BLaER1 (cell line): ENCODE measurements around the gene NCAPD2.
A peak's percentile ranks its signal among the peaks of the same experiment; 100 is the strongest.

Source experiments
- H3K27ac ChIP-seq: shearing (Covaris generic); formaldehyde crosslinking; 2 replicates; pipeline ENCODE4 v1.8.1; 2022
- H3K27me3 ChIP-seq: shearing (Covaris generic); formaldehyde crosslinking; 2 replicates; pipeline ENCODE4 v1.8.1; 2022
- H3K36me3 ChIP-seq: shearing (Covaris generic); formaldehyde crosslinking; 2 replicates; pipeline ENCODE4 v1.8.1; 2022
- H3K4me1 ChIP-seq: shearing (Covaris generic); formaldehyde crosslinking; 2 replicates; pipeline ENCODE4 v1.8.1; 2022
- H3K4me2 ChIP-seq: shearing (Covaris generic); formaldehyde crosslinking; 2 replicates; pipeline ENCODE4 v1.8.1; 2022
- H3K4me3 ChIP-seq: shearing (Covaris generic); formaldehyde crosslinking; 2 replicates; pipeline ENCODE4 v1.8.1; 2022
- H3K9ac ChIP-seq: shearing (Covaris generic); formaldehyde crosslinking; 2 replicates; pipeline ENCODE4 v1.8.1; 2022
- H3K9me3 ChIP-seq: shearing (Covaris generic); formaldehyde crosslinking; 2 replicates; pipeline ENCODE4 v1.8.1; 2022
- H4K20me1 ChIP-seq: shearing (Covaris generic); formaldehyde crosslinking; 2 replicates; pipeline ENCODE4 v1.8.1; 2022
- Cebpa-rat ChIP-seq: shearing (Covaris generic); IDR thresholded peaks from 2 replicates; pipeline ENCODE4 v1.8.1; 2022

Gene NCAPD2

DNA sequence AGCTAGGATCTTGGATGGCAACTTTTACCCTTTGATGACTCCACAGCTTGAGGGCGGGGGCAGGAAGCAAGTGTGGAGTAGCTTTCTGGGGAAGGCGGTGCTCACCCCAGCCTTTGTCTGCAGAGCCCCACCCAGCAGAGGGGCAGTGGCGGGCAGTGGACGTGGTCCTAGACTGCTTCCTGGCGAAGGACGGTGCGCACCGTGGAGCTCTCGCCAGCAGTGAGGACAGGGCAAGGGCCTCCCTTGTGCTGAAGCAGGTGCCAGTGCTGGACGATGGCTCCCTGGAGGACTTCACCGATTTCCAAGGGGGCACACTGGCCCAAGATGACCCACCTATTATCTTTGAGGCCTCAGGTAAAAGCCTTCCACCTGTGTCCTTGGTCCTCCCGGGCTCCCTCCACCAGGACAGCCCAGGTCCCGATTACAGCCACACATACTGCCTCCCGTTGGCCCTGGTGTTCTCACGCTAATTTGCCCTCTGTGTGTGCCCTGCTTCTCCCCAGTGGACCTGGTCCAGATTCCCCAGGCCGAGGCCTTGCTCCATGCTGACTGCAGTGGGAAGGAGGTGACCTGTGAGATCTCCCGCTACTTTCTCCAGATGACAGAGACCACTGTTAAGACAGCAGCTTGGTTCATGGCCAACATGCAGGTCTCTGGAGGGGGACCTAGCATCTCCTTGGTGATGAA is 40.8 kb upstream of the NCAPD2 start:
- no peak for TF ChIP-seq Cebpa-rat
- Histone ChIP-seq H3K27me3 (no peaks in the 10 kb centered on the region), H4K20me1 (no peaks in the 10 kb centered on the region), H3K9me3 (no peaks in the 10 kb centered on the region), H3K4me3 (peak overlapping the region; percentile 75), H3K4me1 (peaks cover 69% of the 10 kb centered on the region), H3K9ac (peak overlapping the region; percentile 87), H3K36me3 (peaks cover 47% of the 10 kb centered on the region), H3K27ac (peak overlapping the region; percentile 94), H3K4me2 (peak overlapping the region; percentile 98)

GRCh38 chr12:6457220-6457945 is 36.5 kb upstream of the NCAPD2 start:
- H3K27ac ChIP-seq: no peak overlapping the region
- no peaks in the 10 kb centered on the region for H3K27me3 ChIP-seq
- peak overlapping the region; percentile 18; the same call in 1 of the 2 replicates for H3K4me2 ChIP-seq
- H3K9ac ChIP-seq: no peak overlapping the region
- peaks cover 77% of the 10 kb centered on the region for H3K4me1 ChIP-seq
- no peak for TF ChIP-seq Cebpa-rat
- H3K9me3 ChIP-seq: no peaks in the 10 kb centered on the region
- no peaks in the 10 kb centered on the region for H4K20me1 ChIP-seq
- H3K36me3 ChIP-seq: peaks cover 78% of the 10 kb centered on the region
- H3K4me3 ChIP-seq: no peak overlapping the region

GRCh38 chr12:6458281-6459003 is 35.5 kb upstream of the NCAPD2 start:
- H3K27ac ChIP-seq: peak overlapping the region; percentile 44
- peak overlapping the region; percentile 34; the same call in 1 of the 2 replicates for H3K9ac ChIP-seq
- H3K4me2 ChIP-seq: peak overlapping the region; percentile 87
- H3K4me3 ChIP-seq: no peak overlapping the region
- peaks cover 77% of the 10 kb centered on the region for H3K4me1 ChIP-seq
- H3K27me3 ChIP-seq: no peaks in the 10 kb centered on the region
- H3K9me3 ChIP-seq: no peaks in the 10 kb centered on the region
- H4K20me1 ChIP-seq: no peaks in the 10 kb centered on the region
- H3K36me3 ChIP-seq: peaks cover 83% of the 10 kb centered on the region
- no peak for TF ChIP-seq Cebpa-rat

DNA sequence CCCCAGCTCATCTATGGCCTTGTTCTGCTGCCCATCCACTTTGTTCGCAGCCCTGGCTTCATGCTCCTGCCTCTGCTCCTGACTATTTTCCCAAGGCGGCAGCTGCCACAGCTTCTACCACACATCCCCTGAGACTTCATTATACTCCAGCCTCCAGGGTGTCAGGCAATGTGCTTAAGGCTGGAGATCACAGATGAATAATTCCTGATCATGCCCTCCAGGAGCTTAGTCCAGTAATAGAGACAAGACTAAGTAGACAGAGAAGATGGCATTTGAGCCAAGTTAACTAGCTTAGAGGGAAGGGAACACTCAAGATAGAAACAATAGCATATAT is 34.9 kb upstream of the NCAPD2 start:
- Histone ChIP-seq H3K9me3 (no peaks in the 10 kb centered on the region), H3K4me2 (peak overlapping the region; percentile 87), H3K27me3 (no peaks in the 10 kb centered on the region), H3K9ac (peak overlapping the region; percentile 34; the same call in 1 of the 2 replicates), H3K4me1 (peaks cover 77% of the 10 kb centered on the region), H3K4me3 (no peak overlapping the region), H4K20me1 (no peaks in the 10 kb centered on the region), H3K27ac (peak overlapping the region; percentile 44), H3K36me3 (peaks cover 83% of the 10 kb centered on the region)
- TF ChIP-seq Cebpa-rat: no peak

- Histone ChIP-seq H3K4me3 (peak overlapping the region; percentile 23), H3K36me3 (peaks cover 84% of the 10 kb centered on the region), H3K27me3 (no peaks in the 10 kb centered on the region), H4K20me1 (no peaks in the 10 kb centered on the region), H3K4me2 (peak overlapping the region; percentile 87), H3K27ac (peak overlapping the region; percentile 82), H3K4me1 (peaks cover 90% of the 10 kb centered on the region), H3K9ac (peak overlapping the region; percentile 52), H3K9me3 (no peaks in the 10 kb centered on the region)
- TF ChIP-seq Cebpa-rat: no peak
These were observed 33.0 kb upstream of the NCAPD2 start for GRCh38 chr12:6460751-6461371.

GRCh38 chr12:6461401-6462233 is 32.3 kb upstream of the NCAPD2 start:
- peaks cover 85% of the 10 kb centered on the region for H3K36me3 ChIP-seq

DNA sequence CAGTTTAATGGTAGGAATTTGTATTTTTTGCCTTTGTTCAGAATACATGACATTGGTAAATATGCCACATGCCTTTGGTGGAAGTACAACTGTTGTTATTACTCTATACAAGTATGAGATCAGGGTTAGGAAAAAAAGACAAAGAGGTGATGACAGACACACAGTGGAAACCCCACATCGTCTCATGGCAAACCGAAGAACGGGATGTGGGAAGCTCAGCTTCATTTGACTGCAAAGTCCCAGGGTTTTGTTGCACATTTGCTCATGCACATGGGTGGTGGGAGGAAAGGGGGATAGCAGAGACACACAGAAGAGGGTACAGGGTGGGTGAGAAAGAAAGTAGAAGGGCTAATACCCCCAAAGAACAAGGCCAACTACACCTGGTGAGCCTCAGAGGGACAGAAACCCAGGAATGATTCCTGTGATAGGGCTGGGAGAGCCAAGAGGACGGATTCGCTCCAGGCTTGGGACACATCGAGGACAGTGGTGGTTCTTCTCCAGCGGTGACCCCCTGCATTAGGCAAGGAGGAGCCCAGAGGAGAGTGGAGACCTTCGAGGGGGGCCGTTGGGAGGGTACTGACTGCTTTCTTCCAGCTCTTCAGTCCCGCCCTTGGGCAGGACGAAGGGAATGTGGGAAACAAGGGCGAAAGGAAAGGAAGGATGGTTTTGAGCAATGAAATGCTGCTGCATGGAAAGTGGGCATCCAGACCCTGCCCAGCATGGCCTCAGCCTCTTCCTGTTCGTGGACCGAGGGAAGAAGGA is 31.5 kb upstream of the NCAPD2 start:
- peak overlapping the region; percentile 23 for H3K4me3 ChIP-seq
- H3K4me1 ChIP-seq: peaks cover 99% of the 10 kb centered on the region
- peak overlapping the region; percentile 52 for H3K9ac ChIP-seq
- H3K36me3 ChIP-seq: peaks cover 85% of the 10 kb centered on the region
- H3K27ac ChIP-seq: peak overlapping the region; percentile 82
- no peaks in the 10 kb centered on the region for H3K27me3 ChIP-seq
- H3K4me2 ChIP-seq: peak overlapping the region; percentile 87
- no peak for TF ChIP-seq Cebpa-rat
- H4K20me1 ChIP-seq: no peaks in the 10 kb centered on the region
- H3K9me3 ChIP-seq: peaks cover 13% of the 10 kb centered on the region

More at GRCh38 chr12:6461401-6462233, 32.3 kb upstream of the NCAPD2 start:
- Histone ChIP-seq H3K9me3 (peaks cover 5% of the 10 kb centered on the region), H3K27ac (peak overlapping the region; percentile 82), H4K20me1 (no peaks in the 10 kb centered on the region), H3K27me3 (no peaks in the 10 kb centered on the region), H3K4me2 (peak overlapping the region; percentile 87), H3K4me1 (peaks cover 97% of the 10 kb centered on the region), H3K4me3 (peak overlapping the region; percentile 23), H3K9ac (peak overlapping the region; percentile 52)
- TF ChIP-seq Cebpa-rat: no peak

DNA sequence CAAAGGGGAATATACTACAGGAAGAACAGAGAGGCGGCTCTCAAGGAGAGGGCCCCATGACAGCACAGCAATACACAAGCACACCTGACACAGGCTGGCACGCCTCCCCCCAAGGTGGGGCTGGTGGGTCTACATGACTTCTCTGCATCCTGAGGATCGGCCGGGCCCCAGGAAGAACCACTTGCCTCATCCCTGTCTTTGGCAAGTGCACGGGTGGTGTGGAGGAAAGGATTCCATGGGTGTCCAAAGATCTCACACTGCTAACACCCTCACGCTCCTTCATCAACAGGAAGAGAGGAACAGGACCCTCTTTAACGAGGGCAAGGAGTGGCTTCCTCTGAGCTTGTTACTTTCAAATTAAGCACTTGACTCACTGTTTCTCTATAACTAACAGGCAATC is 30.7 kb upstream of the NCAPD2 start:
- H3K27me3 ChIP-seq: no peaks in the 10 kb centered on the region
- peak overlapping the region; percentile 87 for H3K4me2 ChIP-seq
- no peak for TF ChIP-seq Cebpa-rat
- H3K27ac ChIP-seq: peak overlapping the region; percentile 82
- H4K20me1 ChIP-seq: no peaks in the 10 kb centered on the region
- peaks cover 85% of the 10 kb centered on the region for H3K36me3 ChIP-seq
- peak overlapping the region; percentile 52 for H3K9ac ChIP-seq
- no peak overlapping the region; the same call in 1 of the 2 replicates for H3K4me3 ChIP-seq
- H3K4me1 ChIP-seq: peaks cover 100% of the 10 kb centered on the region
- H3K9me3 ChIP-seq: peaks cover 21% of the 10 kb centered on the region
